H7 (cell line): ENCODE measurements around the gene OGDH. TPM values are rescaled to one million over a fixed set of nuclear protein-coding genes. Genes with fewer than 3 reads are reported as not detected.
"Not testable (repeated sequence)": the region's sequence is repeated elsewhere in the genome, so short reads cannot be mapped to it uniquely, and the experiment has no call there.

Source experiments
- DNase-seq: peaks from one replicate; pipeline ENCODE4 v3.0.0; 2012
- H3K27me3 ChIP-seq: 2 replicates; pipeline ENCODE4 v1.6.0; 2011; ENCODE audit warnings: mild to moderate bottlenecking, low read length; ENCODE audit not compliant: control insufficient read depth, insufficient read depth
- H3K36me3 ChIP-seq: replicated peaks from 2 replicates; pipeline ENCODE4 v1.5.1; 2011; ENCODE audit warnings: low read length; ENCODE audit not compliant: control insufficient read depth, insufficient read depth
- H3K4me3 ChIP-seq: 2 replicates; pipeline ENCODE4 v1.5.1; 2011; ENCODE audit warnings: low read depth, mild to moderate bottlenecking, control low read depth, low read length, moderate library complexity; ENCODE audit not compliant: insufficient read depth
- total RNA-seq: library from RNA; depleted of rRNA; stranded (reverse); fragments of >200 nt; shearing (Covaris generic); gene quantifications from 2 replicates; pipeline ENCODE4 v1.2.3, GENCODE V29; 2014

Gene OGDH
- total RNA-seq, 1 experiment from 2014 or later, result 71.3 TPM

DNA sequence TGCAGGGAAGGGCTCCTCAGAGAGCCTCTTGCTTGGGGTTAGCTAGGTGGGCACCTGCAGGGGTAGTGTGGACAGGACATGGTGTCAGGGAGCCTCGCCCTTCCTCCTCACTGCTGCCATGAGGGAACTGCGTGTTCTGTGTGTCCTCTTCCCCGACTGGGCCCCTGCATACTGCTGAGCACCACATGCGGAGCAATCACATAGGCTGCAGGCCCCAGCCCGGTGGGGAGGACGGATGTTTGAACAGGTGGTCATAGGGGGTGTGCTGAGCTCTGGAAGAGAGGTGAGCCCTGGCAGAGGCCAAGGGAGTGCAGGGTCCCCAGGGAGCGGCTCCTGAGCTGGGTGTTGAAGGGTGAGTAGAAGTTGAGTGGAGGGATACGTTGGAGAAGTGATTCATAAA, 93.9 kb downstream of the OGDH start:
- H3K36me3 ChIP-seq, result peaks cover 19% of the 10 kb centered on the region
- H3K27me3 ChIP-seq, result no peaks in the 10 kb centered on the region
- no peak for DNase-seq
- no peak overlapping the region for H3K4me3 ChIP-seq

DNA sequence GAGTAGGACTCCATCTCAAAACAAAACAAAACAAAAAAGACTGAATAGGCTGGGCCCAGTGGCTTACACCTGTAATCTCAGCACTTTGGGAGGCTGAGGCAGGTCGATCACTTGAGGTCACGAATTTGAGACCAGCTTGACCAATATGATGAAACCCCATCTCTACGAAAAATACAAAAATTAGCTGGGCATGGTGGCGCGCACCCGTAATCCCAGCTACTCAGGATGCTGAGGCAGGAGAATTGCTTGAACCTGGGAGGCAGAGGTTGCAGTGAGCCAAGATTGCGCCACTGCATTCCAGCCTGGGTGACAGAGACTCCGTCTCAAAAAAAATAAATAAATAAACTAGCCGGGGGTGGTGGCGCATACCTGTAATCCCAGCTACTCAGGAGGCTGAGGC, 97.0 kb downstream of the OGDH start:
- H3K4me3 ChIP-seq, H3K27me3 ChIP-seq, H3K36me3 ChIP-seq, DNase-seq: not testable (repeated sequence)

DNA sequence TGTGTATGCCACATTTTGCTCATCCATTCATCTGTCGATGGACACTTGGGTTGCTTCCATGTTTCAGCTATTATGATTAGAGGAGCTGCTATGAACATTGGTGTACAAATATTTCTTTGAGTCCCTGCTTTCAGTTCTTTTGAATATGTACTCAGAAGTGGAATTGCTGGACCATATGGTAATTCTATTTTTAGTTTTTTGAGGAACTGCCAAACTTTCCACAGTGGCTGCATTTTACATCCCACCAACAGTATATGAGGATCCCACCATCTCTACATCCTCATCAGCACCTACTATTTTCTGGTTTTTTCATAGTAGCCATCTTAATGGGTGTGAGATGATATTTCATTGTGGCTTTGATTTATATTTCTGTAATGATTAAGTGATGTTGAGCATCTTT, 97.5 kb downstream of the OGDH start:
- no peak overlapping the region for H3K4me3 ChIP-seq
- peaks cover 6% of the 10 kb centered on the region for H3K36me3 ChIP-seq
- no peaks in the 10 kb centered on the region for H3K27me3 ChIP-seq
- DNase-seq, result no peak

DNA sequence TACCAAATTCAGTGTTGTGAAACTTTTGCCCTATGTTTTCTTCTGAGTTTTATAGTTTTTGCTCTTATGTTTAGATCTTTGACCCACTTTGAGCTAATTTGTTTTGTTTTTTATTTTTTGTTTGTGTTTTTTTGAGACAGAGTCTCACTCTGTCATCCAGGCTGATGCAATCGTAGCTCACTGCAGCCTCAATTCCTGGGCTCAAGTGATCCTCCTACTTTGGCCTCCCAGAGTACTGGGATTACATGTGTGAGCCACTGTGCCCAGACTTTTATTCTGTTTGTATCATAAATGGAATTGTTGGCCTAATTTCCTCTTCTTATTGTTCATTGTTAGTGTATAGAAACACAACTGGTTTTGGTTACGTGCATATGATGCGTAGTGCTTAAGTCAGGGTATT, 99.0 kb downstream of the OGDH start:
- no peak overlapping the region for H3K4me3 ChIP-seq
- no peaks in the 10 kb centered on the region for H3K27me3 ChIP-seq
- no peak for DNase-seq
- peaks cover 2% of the 10 kb centered on the region for H3K36me3 ChIP-seq

DNA sequence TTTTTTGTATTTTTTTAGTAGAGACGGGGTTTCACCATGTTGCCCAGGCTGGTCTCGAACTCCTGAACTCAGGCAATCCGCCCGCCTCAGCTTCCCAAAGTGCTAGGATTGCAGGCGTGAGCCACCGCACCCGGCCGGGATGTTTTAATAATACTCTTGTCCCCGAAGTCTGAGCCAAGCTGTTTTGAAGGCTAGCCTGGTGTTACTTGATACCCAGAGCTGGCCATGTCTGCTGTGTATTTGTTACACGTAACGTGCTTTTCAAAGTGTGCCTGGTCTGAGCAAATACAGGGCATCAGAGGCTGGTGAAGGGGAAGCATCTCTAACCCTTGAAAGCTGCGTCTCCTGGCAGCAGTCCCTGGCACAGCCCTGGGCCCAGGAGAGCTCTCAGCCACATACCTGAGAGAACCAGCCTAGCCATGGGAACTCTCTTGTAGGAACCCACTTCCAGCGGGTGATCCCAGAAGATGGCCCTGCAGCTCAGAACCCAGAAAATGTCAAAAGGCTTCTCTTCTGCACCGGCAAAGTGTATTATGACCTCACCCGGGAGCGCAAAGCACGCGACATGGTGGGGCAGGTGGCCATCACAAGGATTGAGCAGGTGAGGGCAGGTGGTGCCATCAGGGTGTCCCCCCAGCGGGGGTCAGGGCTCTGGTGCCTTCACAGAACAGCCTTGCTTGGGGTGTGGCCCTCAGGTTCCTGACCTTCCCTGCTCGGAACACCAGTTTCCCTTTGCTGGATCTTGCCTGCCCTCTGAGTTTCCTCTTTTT, 100.5 kb downstream of the OGDH start:
- no peaks in the 10 kb centered on the region; the same call in none of the 2 replicates for H3K36me3 ChIP-seq
- H3K27me3 ChIP-seq, result no peaks in the 10 kb centered on the region
- no peak overlapping the region for H3K4me3 ChIP-seq
- DNase-seq, result peak; percentile 19

DNA sequence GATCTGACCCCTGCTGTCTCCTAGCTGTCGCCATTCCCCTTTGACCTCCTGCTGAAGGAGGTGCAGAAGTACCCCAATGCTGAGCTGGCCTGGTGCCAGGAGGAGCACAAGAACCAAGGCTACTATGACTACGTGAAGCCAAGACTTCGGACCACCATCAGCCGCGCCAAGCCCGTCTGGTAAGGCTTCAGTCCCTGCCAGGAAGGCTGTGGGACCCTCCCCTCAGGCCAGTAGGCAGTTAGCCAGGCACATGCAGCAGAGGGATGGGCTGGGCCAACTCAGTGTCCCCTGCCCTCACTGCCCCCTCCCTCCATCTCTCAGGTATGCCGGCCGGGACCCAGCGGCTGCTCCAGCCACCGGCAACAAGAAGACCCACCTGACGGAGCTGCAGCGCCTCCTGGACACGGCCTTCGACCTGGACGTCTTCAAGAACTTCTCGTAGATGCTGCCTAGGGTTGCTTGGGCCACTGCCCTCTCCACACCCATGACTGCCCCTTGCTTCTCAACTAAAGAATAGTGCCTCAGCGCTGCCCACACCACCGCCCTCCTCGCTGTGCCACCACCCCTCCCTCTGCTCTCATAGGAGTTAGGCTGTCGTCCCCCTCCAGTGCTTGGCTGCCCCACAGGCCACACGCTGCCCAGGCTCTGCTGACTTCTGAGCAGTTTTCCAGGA, 101.3 kb downstream of the OGDH start:
- peak; percentile 36 for DNase-seq

DNA sequence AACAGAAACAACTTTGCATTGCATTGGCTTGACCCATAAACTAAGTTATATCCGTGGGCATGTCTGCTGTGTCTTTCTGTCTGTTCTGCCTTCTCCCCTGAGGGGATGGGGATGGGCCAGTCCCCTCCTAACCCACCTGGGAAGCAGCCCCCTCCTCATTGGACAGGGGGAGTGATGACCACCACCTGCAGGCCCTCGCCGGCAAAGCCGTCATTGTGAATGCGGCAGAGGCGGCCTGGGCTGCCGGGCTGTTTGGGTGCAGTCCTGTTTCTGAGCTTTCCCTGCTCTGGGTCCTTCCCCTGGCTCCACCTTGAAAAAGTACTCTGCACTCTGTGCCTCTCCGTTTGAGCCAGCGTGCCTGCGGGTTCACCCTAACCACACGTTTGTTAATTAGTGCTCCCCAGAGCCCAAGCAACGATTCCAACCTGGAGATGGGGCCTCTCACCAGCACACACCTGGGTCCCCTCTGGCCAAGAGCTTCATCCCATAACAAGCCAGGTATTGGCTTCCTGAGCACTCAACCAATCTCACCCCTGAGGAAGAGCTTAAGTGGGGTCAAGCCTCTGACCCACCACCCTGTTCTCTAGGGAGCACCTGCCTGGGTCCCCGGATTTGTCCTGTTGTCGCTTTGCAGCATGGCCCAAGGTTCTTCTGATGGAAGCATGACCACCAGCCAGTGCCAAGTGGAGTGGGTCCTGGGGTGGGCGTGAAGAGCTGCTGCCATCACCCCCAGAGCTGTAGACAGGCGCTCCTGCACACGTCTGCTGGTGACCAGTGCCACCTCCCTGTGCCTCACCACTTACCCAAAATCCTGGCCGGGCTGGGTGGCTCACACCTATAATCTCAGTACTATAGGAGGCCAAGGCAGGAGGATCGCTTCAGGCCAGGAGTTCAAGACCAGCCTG, 102.8 kb downstream of the OGDH start:
- H3K4me3 ChIP-seq, result no peak overlapping the region
- DNase-seq, result peak; percentile 62
- no peaks in the 10 kb centered on the region; the same call in none of the 2 replicates for H3K36me3 ChIP-seq
- no peaks in the 10 kb centered on the region for H3K27me3 ChIP-seq

More for the DNA sequence above, 101.3 kb downstream of the OGDH start:
- no peaks in the 10 kb centered on the region for H3K27me3 ChIP-seq
- H3K4me3 ChIP-seq, result no peak overlapping the region
- H3K36me3 ChIP-seq, result no peaks in the 10 kb centered on the region; the same call in none of the 2 replicates

DNA sequence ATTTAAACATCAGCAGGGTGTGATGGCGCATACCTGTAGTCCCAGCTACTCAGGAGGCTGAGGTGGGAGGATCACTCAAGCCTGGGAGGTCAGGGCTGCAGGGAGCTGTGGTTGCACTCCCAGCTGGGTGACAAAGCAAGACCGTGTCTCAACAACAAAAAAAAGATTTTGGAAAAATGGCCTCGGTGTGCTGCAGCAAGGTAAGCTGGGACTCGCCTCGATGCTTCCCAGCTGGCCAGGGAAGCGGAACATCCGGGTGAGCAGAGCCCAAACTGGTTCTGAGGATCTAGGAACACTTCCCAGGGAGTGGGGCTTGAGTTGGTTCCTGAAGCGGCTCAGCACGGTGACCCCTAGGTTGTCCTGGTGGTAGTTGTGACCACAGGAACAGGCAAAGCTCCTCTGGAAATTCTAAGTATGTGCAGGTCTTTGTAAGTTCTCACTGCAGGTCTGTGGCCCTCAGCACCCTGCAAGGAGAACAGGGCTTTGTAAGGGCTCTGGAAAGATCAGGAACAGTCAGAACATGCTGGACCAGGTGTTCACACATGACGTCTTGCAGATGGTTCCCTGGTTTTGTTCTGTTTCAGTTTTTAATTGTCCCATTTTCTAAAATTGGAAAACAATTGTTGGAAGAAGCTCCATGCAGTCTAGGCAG, 103.6 kb downstream of the OGDH start:
- H3K27me3 ChIP-seq, result no peaks in the 10 kb centered on the region
- H3K36me3 ChIP-seq, result no peaks in the 10 kb centered on the region; the same call in none of the 2 replicates
- H3K4me3 ChIP-seq, result no peak overlapping the region
- DNase-seq, result peak; percentile 19

DNA sequence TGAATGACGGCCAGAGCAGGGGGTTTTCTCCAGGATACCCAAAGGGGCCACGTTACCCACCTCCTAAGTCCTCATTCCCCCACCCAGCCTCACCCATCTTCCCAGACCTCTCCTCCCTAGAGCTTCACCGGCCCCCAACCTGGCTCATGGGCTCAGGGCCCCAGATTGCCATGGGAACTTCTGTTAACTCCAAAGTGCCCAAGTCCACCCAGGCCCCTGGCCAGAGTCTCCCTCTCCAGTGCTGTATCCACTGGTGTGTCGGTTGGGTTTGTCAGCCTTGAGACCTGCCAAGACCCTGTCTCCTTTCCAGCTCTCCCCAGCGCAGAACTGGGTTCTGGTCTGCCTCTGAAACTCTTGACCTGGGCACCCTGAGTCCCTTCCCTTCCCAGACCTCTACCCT, 105.1 kb downstream of the OGDH start:
- H3K27me3 ChIP-seq, result no peaks in the 10 kb centered on the region
- no peaks in the 10 kb centered on the region; the same call in none of the 2 replicates for H3K36me3 ChIP-seq
- H3K4me3 ChIP-seq, result no peak overlapping the region
- no peak for DNase-seq

DNA sequence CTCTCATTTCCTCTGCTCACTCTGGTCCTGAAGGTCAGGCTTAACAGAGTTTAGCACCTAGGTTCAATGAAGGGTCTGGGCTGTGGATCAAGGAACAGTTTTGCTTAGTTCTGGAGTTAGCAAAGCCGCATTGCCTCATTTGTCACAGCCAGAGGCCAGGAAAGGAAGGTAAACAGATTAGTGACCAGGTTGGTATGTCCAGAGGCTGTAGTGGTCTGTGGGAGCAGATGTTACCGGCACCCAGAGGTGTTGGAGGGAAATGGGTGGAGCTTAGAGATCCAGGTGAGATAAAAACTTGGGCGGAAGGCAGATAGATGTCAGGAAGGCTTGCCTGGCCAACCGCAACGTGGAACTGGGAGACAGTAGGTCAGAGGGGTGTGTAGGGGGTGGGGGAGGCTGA, 105.6 kb downstream of the OGDH start:
- DNase-seq, result peak; percentile 25
- Histone ChIP-seq H3K27me3 (no peaks in the 10 kb centered on the region), H3K4me3 (no peak overlapping the region), H3K36me3 (no peaks in the 10 kb centered on the region; the same call in none of the 2 replicates)

DNA sequence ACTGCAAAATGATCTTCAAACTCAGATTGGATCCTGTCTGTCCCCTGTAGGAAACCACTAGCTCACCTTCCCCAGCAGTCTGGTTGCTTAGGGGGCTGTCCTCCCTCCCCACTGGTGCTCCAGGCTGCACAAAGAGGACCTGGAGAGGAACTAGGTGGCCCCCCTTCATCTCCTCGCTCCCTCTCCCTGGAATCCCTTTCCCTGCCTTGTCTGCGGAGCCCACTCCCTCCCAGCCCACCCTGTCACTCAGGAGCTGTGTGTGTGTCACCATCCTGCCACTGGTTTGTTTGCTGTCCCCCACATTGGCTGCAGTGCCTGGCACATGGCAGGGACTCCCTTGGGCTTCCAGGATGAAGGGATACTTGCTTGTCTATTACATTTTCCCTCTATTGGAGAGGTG, 106.7 kb downstream of the OGDH start:
- peak; percentile 27 for DNase-seq
- H3K27me3 ChIP-seq, result no peaks in the 10 kb centered on the region
- no peaks in the 10 kb centered on the region; the same call in 1 of the 2 replicates for H3K36me3 ChIP-seq
- no peak overlapping the region for H3K4me3 ChIP-seq

DNA sequence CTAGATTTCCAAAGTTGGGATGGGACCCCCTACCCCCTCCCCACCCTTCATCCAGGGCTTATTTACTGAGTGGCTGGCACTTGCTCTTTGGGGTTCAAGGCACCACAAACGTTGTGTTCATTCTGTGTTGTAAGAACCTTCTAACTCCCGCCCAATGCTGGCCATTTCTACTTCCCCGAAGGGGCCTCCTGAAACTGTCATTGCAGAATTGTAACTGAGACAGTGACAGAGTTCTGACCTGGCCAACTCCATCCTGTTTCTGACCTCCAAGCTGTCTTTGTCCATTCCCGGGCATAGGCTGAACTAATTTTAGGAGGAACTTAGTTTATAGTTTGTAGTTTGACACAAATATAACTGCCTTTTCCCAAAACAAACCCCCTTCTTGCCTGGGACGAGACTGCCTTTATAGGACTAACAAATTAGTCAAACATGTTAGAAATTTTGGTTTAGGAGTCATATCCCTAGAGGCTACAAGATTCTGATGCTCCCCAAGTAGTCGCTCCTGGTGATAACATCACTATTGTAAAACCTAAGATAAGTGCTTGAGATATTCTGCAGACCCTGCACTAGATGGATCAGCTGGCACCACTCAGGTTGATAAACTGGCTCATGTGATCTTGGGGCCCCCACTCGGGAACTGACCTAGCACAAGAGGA, 107.4 kb downstream of the OGDH start:
- peak; percentile 20 for DNase-seq
- Histone ChIP-seq H3K27me3 (no peaks in the 10 kb centered on the region), H3K4me3 (no peak overlapping the region), H3K36me3 (no peaks in the 10 kb centered on the region)

DNA sequence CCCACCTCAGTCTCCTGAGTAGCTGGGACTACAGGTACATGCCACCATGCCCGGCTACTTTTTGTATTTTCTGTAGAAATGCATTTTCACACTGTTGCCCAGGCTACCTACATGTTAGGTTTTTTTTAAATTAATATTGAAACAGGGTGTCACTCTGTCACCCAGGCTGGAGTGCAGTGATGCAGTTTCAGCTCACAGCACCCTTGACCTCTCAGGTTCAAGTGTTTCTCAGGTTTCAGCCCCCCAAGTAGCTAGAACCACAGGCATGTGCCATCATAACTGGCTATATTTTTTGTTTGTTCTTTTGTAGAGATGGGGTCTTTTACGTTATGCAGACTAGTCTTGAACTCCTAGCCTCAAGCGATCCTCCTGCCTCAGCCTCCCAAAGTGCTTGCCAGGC, 109.8 kb downstream of the OGDH start:
- H3K27me3 ChIP-seq, result no peaks in the 10 kb centered on the region
- DNase-seq, result no peak
- no peaks in the 10 kb centered on the region for H3K36me3 ChIP-seq
- no peak overlapping the region for H3K4me3 ChIP-seq

DNA sequence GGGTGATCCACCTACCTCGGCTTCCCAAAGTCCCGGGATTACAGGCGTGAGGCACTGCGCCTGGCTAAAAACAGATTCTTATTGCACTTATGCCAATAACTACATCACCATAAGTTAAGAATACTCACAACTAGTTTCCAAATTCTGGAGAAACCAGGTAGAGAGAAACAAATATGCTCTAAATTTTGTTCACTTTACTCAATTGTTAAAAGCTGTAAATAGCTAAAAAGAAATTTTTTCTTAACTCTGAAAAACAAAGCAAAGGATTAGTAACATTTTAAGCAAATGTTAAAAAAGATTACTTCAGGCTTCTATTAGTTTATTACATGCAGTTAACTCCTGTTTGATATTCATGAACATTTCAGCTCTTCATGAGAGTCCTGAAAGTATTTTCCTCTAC, 113.9 kb downstream of the OGDH start:
- Histone ChIP-seq H3K27me3 (no peaks in the 10 kb centered on the region), H3K36me3 (no peaks in the 10 kb centered on the region), H3K4me3 (no peak overlapping the region)
- no peak for DNase-seq
